ENCODE results near the gene FRYL.

- TF ChIP-seq CTCF (IDR thresholded peaks at IDR 0.05) (no peak), POLR2A (IDR thresholded peaks at IDR 0.05) (no peak)
Measured at GRCh38 chr4:48472794-48473193, 307.3 kb downstream of the FRYL start.
